GM12872 (cell line): Measurements from ENCODE around the gene URAD.

Experiments used
- TF ChIP-seq, protein P1 (sequence below): IDR thresholded peaks from 3 replicates; pipeline ENCODE4 v1.5.1; 2011; ENCODE audit warnings: low read depth, mild to moderate bottlenecking, low read length, moderate library complexity; ENCODE audit not compliant: insufficient read depth

URAD gene, protein sequence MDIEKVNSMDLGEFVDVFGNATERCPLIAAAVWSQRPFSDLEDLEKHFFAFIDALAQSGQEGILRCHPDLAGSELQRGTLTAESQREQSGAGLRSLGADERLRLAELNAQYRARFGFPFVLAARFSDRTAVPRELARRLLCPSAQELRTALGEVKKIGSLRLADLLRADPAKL

GRCh38 chr13:27988520-27988919 is at the start of gene URAD:
TSS of gene URAD (minus strand) at chr13:27988693. CDS start at chr13:27988637, 56 bp downstream.
- TF ChIP-seq, protein P1, sequence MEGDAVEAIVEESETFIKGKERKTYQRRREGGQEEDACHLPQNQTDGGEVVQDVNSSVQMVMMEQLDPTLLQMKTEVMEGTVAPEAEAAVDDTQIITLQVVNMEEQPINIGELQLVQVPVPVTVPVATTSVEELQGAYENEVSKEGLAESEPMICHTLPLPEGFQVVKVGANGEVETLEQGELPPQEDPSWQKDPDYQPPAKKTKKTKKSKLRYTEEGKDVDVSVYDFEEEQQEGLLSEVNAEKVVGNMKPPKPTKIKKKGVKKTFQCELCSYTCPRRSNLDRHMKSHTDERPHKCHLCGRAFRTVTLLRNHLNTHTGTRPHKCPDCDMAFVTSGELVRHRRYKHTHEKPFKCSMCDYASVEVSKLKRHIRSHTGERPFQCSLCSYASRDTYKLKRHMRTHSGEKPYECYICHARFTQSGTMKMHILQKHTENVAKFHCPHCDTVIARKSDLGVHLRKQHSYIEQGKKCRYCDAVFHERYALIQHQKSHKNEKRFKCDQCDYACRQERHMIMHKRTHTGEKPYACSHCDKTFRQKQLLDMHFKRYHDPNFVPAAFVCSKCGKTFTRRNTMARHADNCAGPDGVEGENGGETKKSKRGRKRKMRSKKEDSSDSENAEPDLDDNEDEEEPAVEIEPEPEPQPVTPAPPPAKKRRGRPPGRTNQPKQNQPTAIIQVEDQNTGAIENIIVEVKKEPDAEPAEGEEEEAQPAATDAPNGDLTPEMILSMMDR = no peak

DNA sequence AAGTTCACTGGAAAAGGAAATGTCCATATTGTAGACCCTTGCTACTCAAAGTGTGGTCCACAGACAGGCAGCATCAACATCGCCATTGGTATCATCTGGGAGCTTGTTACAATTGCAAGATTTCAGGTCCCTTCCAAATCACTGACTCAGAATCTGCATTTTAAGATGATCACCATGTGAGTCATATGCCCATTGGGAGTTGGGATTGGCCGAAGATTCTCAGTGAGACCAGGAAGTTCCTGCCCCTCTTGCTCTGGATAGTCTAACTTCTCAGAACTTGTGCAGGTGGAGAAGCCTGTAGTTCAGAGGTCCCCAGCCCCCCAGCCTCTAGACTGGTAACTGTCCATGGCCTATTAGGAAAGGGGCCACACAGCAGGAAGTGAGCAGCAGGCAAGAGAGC is 48.9 kb upstream of the URAD start:
- TF ChIP-seq, protein P1 = no peak

GRCh38 chr13:28035146-28035782 is 46.8 kb upstream of the URAD start:
- TF ChIP-seq, protein P1 = no peak

GRCh38 chr13:28033894-28034655 is 45.6 kb upstream of the URAD start:
- TF ChIP-seq, protein P1 = no peak

- TF ChIP-seq, protein P1 = no peak
Observed at GRCh38 chr13:28031896-28032288, 43.4 kb upstream of the URAD start.

DNA sequence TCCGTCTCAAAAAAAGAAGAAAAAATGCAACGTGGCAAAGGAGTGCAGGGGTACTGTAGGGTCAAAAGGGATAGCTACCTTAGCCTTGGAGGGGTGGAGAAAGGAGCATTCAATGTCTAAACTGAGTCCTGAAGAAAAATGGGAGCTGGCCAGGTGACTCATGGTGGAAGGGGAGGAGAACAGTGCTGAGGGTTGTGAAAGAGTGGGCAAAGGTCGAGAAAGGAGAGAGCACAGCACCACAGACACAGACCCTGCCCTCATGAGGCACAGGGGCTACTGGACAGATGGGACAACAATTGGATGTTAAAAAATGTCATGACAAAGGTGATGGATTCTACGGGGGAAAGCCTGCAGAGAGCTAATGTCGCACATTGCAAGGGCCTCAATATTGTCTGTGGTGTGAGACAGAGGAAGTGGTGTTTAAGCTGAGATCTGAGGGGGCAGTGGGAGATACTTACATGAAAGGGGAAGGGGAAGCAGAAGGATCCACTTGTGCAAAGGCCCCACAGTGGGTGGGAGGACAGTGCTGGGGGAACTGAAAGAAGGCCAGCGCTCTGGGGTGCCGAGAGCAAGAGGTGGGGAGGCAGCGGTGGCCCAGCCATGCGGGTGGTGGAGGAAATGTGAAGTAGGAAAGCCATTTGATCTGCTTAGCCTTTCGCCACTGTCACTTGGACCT is 42.9 kb upstream of the URAD start:
- TF ChIP-seq, protein P1 = no peak
